ENCODE measurements around the gene SF3A2. TPM values are rescaled to one million over a fixed set of nuclear protein-coding genes. Genes with fewer than 3 reads are reported as not detected.

Gene SF3A2
- total and polyA plus RNA-seq, 4 donors, result 37.2 to 113 (median 63.0) TPM

DNA sequence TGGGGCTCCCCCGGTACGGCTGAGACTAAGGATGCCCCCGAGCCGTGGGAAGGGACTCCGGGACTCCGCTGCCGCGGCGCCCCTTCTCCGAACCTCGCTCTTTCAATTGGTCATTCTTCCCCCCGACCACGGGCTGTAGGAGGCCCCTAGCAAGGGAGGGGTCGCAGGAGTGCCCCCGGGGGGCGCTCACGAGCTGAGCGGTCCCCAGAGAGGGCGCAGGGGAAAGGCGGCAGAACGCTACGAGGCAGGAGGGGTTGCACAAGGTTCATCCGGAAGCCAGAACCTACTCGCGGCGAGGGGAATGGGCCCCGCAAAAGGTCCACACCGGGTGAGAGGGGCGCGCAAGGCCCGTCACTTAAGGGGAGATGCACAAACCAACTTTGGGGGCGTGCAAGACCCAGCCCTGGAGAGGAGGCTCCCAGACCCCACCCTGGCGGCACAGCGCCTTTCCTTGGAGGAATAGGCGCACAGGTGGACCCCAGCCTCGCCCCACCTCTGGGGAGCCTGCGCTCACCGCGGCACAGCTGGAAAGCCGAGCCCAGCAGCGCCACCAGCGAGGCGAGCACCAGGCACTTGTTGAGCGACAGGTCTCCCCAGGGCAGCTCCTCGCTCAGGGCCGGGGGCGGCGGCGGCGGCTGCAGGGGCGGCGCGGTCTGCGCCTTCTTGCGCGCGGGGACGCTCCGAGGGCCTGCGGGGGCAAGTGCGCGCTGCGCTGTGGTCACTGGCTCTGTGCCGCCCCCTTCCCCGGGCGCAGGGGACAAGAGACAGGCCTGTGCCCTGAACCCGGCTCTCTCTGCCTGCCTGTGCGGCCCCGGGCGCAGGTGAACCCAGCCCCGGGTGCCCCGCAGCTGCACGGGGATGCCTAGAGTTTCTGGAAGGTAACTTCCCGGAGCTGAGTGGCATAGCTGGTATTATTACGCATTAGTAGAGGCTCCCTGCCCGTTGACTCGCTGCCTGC is 16.8 kb downstream of the SF3A2 start:
- DNase-seq (no peak), ATAC-seq (ENCODE audit: insufficient read depth, low FRiP score) (no peak)
- H3K27me3 ChIP-seq (ENCODE audit: control insufficient read depth in 3 of 3, insufficient read depth in 3 of 3, low read length in 2 of 3), result peaks cover 4 to 34% (median 12%) of the 10 kb centered on the region in 3 donors
- peaks cover 0 to 3% (median 0%) of the 10 kb centered on the region in 4 donors for H3K9me3 ChIP-seq (ENCODE audit: control insufficient read depth in 4 of 4, insufficient read depth in 3 of 4, low read length in 3 of 4)
- H3K36me3 ChIP-seq (ENCODE audit: control insufficient read depth in 4 of 4, insufficient read depth in 4 of 4, low read length in 4 of 4), result peaks cover 0 to 4% (median 2%) of the 10 kb centered on the region in 4 donors
- 7 to 9% methylated on average over 58 to 77 of the region's 77 CpGs for WGBS, 2 donors
- TF ChIP-seq CTCF (IDR thresholded peaks at IDR 0.05; ENCODE audit: control extremely low read depth, extremely low read depth), result no peak
- peaks cover 0 to 33% (median 0%) of the 10 kb centered on the region in 5 donors for H3K4me1 ChIP-seq (ENCODE audit: control insufficient read depth in 5 of 5, insufficient read depth in 5 of 5, low read length in 5 of 5)
- no peak overlapping the region for H3K27ac ChIP-seq (ENCODE audit: low read depth in 1 of 2, low read length in 1 of 2)
- H3K4me3 ChIP-seq, result no peak overlapping the region
- H3K9ac ChIP-seq (ENCODE audit: insufficient read depth in 1 of 2, low read length in 2 of 2), result no peak overlapping the region

GRCh38 chr19:2254064-2254872 is 17.6 kb downstream of the SF3A2 start:
- TF ChIP-seq CTCF (IDR thresholded peaks at IDR 0.05; ENCODE audit: control extremely low read depth, extremely low read depth), result no peak
- no peak overlapping the region for H3K4me3 ChIP-seq
- DNase-seq, result peak in 2 of 3 donors; percentile 55 to 57
- H3K27me3 ChIP-seq (ENCODE audit: control insufficient read depth in 3 of 3, insufficient read depth in 3 of 3, low read length in 2 of 3), result peaks cover 4 to 34% (median 12%) of the 10 kb centered on the region in 3 donors
- ATAC-seq (ENCODE audit: insufficient read depth, low FRiP score), result no peak
- H3K9me3 ChIP-seq (ENCODE audit: control insufficient read depth in 4 of 4, insufficient read depth in 3 of 4, low read length in 3 of 4), result peaks cover 0 to under 1% (median 0%) of the 10 kb centered on the region in 4 donors
- WGBS, 2 donors, result 75 to 80% methylated on average over 20 of the region's 20 CpGs
- no peaks in the 10 kb centered on the region for H3K36me3 ChIP-seq (ENCODE audit: control insufficient read depth in 4 of 4, insufficient read depth in 4 of 4, low read length in 4 of 4)
- H3K9ac ChIP-seq (ENCODE audit: insufficient read depth in 1 of 2, low read length in 2 of 2), result no peak overlapping the region
- H3K4me1 ChIP-seq (ENCODE audit: control insufficient read depth in 5 of 5, insufficient read depth in 5 of 5, low read length in 5 of 5), result peaks cover 0 to 34% (median 0%) of the 10 kb centered on the region in 5 donors
- no peak overlapping the region for H3K27ac ChIP-seq (ENCODE audit: low read depth in 1 of 2, low read length in 1 of 2)

DNA sequence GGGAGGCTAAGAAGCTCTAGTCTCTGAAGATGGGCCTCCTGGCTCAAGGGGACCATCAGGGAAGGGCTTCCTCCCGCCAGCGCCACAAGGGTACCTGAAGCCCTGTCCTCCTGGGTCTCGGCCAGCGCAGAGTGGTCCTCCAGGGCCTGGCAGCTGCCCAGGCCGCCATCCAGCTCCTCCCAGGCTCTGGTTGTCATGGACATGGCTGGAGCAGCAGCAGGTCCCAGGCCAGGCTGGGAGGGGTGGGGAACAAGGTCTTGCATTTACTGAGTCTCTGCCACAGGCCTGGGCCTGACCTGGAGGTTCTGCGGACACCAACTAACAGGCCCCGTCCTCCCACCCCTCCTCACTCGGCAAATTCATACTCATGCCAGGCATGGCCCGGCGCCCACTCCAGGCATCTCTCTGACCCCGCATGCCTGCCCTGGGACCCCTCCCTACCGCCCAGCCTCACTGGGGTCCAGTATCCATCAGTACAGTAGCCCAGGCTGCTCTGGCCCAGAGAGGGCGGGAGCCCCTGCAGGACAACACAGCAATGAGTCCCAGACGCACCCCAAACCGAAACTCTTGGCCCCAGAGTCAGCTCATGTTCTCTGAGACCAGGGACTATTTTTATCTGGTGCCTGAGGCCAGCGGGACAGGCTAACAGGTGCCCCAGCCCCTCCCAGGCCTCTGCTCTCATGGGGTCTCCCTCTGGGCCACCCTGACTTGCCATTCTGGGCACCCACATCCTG is 18.7 kb downstream of the SF3A2 start:
- Histone ChIP-seq H3K9ac (ENCODE audit: insufficient read depth in 1 of 2, low read length in 2 of 2) (no peak overlapping the region), H3K4me3 (no peak overlapping the region), H3K4me1 (ENCODE audit: control insufficient read depth in 5 of 5, insufficient read depth in 5 of 5, low read length in 5 of 5) (peaks cover 0 to 34% (median 0%) of the 10 kb centered on the region in 5 donors), H3K36me3 (ENCODE audit: control insufficient read depth in 4 of 4, insufficient read depth in 4 of 4, low read length in 4 of 4) (no peaks in the 10 kb centered on the region), H3K27me3 (ENCODE audit: control insufficient read depth in 3 of 3, insufficient read depth in 3 of 3, low read length in 2 of 3) (peaks cover 4 to 27% (median 9%) of the 10 kb centered on the region in 3 donors), H3K27ac (ENCODE audit: low read depth in 1 of 2, low read length in 1 of 2) (no peak overlapping the region), H3K9me3 (ENCODE audit: control insufficient read depth in 4 of 4, insufficient read depth in 3 of 4, low read length in 3 of 4) (no peaks in the 10 kb centered on the region)
- DNase-seq (no peak), ATAC-seq (ENCODE audit: insufficient read depth, low FRiP score) (no peak)
- 83 to 85% methylated on average over 16 of the region's 16 CpGs for WGBS, 2 donors
- TF ChIP-seq CTCF (IDR thresholded peaks at IDR 0.05; ENCODE audit: control extremely low read depth, extremely low read depth), result no peak

All from lung (tissue), 12 donors.